ENCODE measurements around the gene PRR7. TPM values are rescaled to one million over a fixed set of nuclear protein-coding genes. Genes with fewer than 3 reads are reported as not detected.

PRR7 gene
- total RNA-seq, 1 donor from 2014 or later, result 30.9 TPM

- DNase-seq (ENCODE audit: low read depth), result no peak
- no peak for TF ChIP-seq CTCF (conservative IDR thresholded peaks at IDR 0.05; ENCODE audit: low read depth, low read length)
- H3K4me3 ChIP-seq (ENCODE audit: low read depth, low read length), result no peak overlapping the region
Measured at GRCh38 chr5:177430140-177430951, 16.3 kb upstream of the PRR7 start.

GRCh38 chr5:177430972-177431316 is 15.7 kb upstream of the PRR7 start:
- H3K4me3 ChIP-seq (ENCODE audit: low read depth, low read length), result no peak overlapping the region
- no peak for DNase-seq (ENCODE audit: low read depth)
- no peak for TF ChIP-seq CTCF (conservative IDR thresholded peaks at IDR 0.05; ENCODE audit: low read depth, low read length)

GRCh38 chr5:177431317-177432142 is 15.1 kb upstream of the PRR7 start:
- no peak for DNase-seq (ENCODE audit: low read depth)
- TF ChIP-seq CTCF (conservative IDR thresholded peaks at IDR 0.05; ENCODE audit: low read depth, low read length), result no peak

GRCh38 chr5:177432143-177432838 is 14.3 kb upstream of the PRR7 start:
- no peak for DNase-seq (ENCODE audit: low read depth)
- no peak for TF ChIP-seq CTCF (conservative IDR thresholded peaks at IDR 0.05; ENCODE audit: low read depth, low read length)
- H3K4me3 ChIP-seq (ENCODE audit: low read depth, low read length), result no peak overlapping the region

More at GRCh38 chr5:177431317-177432142, 15.1 kb upstream of the PRR7 start:
- H3K4me3 ChIP-seq (ENCODE audit: low read depth, low read length), result no peak overlapping the region

GRCh38 chr5:177432839-177433657 is 13.6 kb upstream of the PRR7 start:
- TF ChIP-seq CTCF (conservative IDR thresholded peaks at IDR 0.05; ENCODE audit: low read depth, low read length), result no peak
- H3K4me3 ChIP-seq (ENCODE audit: low read depth, low read length), result no peak overlapping the region
- no peak for DNase-seq (ENCODE audit: low read depth)

GRCh38 chr5:177433658-177434217 is 12.9 kb upstream of the PRR7 start:
- TF ChIP-seq CTCF (conservative IDR thresholded peaks at IDR 0.05; ENCODE audit: low read depth, low read length), result no peak
- DNase-seq (ENCODE audit: low read depth), result no peak
- no peak overlapping the region for H3K4me3 ChIP-seq (ENCODE audit: low read depth, low read length)

All from epithelial cell of proximal tubule (primary cell).